Glutamatergic neuron (in vitro differentiated cells): ENCODE results near the gene MAGED2. TPM values are rescaled to one million over a fixed set of nuclear protein-coding genes. Genes with fewer than 3 reads are reported as not detected.

Experiments used
- DNase-seq: peaks from one replicate; pipeline ENCODE4 v3.0.0; 2022
- H3K27ac Mint-ChIP-seq: one replicate; pipeline ENCODE4 v1.8.0; 2020; ENCODE audit warnings: mild to moderate bottlenecking, mixed read lengths, inconsistent platforms; ENCODE audit not compliant: unreplicated experiment
- H3K27me3 Mint-ChIP-seq: one replicate; pipeline ENCODE4 v1.8.0; 2020; ENCODE audit warnings: mild to moderate bottlenecking, moderate library complexity, mixed read lengths, inconsistent platforms; ENCODE audit not compliant: unreplicated experiment
- H3K36me3 Mint-ChIP-seq: one replicate; pipeline ENCODE4 v1.8.0; 2020; ENCODE audit warnings: mild to moderate bottlenecking, mixed read lengths, inconsistent platforms; ENCODE audit not compliant: unreplicated experiment
- H3K4me1 Mint-ChIP-seq: one replicate; pipeline ENCODE4 v1.8.0; 2020; ENCODE audit warnings: mild to moderate bottlenecking, low read depth, mixed read lengths, inconsistent platforms; ENCODE audit not compliant: unreplicated experiment
- H3K4me3 Mint-ChIP-seq: one replicate; pipeline ENCODE4 v1.8.0; 2020; ENCODE audit warnings: mild to moderate bottlenecking, mixed read lengths, inconsistent platforms; ENCODE audit not compliant: unreplicated experiment
- H3K9me3 Mint-ChIP-seq: one replicate; pipeline ENCODE4 v1.8.0; 2020; ENCODE audit warnings: mild to moderate bottlenecking, moderate library complexity, mixed read lengths, inconsistent platforms; ENCODE audit not compliant: unreplicated experiment
- CTCF ChIP-seq: fragments of 200-600 bp; sonication (generic); IDR thresholded peaks from one replicate; pipeline ENCODE4 v1.5.0; 2021; ENCODE audit not compliant: partially characterized antibody, unreplicated experiment
- total RNA-seq: library from RNA; stranded (reverse); fragmentation: NEBNext Ultra II Directional; extraction: Animal tissue kit (Norgen Biotek cat#: 25700); gene quantifications from one replicate; pipeline ENCODE4 v1.2.1, GENCODE V29; 2021; ENCODE audit not compliant: unreplicated experiment

The MAGED2 gene
- total RNA-seq, 1 donor from 2014 or later: 308 TPM

GRCh38 chrX:54817220-54817820, 9.8 kb downstream of the MAGED2 start:
- peaks cover 8% of the 10 kb centered on the region for H3K9me3 Mint-ChIP-seq
- H3K4me3 Mint-ChIP-seq: no peak overlapping the region
- TF ChIP-seq CTCF: no peak
- no peak overlapping the region for H3K27ac Mint-ChIP-seq
- H3K4me1 Mint-ChIP-seq: no peaks in the 10 kb centered on the region
- DNase-seq: no peak
- peaks cover 3% of the 10 kb centered on the region for H3K27me3 Mint-ChIP-seq
- peaks cover 7% of the 10 kb centered on the region for H3K36me3 Mint-ChIP-seq

DNA sequence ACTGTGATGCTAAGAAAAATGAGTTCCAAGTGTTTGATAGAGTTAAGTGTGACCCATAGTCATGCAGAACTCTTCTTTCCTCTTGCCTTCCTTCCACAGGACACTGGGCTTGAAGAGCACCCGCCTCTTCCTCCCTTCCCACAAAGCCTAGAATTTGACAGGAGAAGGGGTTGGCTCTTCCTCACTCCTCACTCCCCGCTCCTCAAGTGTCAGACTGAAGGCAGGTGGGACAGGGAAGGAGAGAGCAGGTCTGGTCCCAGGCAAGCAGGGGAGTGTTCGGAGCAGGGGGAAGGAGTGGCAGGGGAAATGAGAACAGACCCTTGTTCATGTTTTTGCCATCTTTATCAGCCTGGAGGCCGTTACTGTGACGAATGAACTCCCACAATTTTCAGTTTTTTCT, 10.7 kb downstream of the MAGED2 start:
- Mint-ChIP-seq H3K4me3 (no peak overlapping the region), H3K36me3 (peaks cover 7% of the 10 kb centered on the region), H3K27ac (no peak overlapping the region), H3K27me3 (peaks cover 3% of the 10 kb centered on the region), H3K9me3 (peaks cover 12% of the 10 kb centered on the region), H3K4me1 (no peaks in the 10 kb centered on the region)
- no peak for DNase-seq
- no peak for TF ChIP-seq CTCF

- DNase-seq: no peak
- Mint-ChIP-seq H3K27me3 (peaks cover 3% of the 10 kb centered on the region), H3K9me3 (peaks cover 12% of the 10 kb centered on the region), H3K4me1 (no peaks in the 10 kb centered on the region), H3K36me3 (peaks cover 7% of the 10 kb centered on the region), H3K27ac (peak overlapping the region; percentile 29), H3K4me3 (no peak overlapping the region)
- TF ChIP-seq CTCF: no peak
Observed at GRCh38 chrX:54819201-54819600, 11.7 kb downstream of the MAGED2 start.

DNA sequence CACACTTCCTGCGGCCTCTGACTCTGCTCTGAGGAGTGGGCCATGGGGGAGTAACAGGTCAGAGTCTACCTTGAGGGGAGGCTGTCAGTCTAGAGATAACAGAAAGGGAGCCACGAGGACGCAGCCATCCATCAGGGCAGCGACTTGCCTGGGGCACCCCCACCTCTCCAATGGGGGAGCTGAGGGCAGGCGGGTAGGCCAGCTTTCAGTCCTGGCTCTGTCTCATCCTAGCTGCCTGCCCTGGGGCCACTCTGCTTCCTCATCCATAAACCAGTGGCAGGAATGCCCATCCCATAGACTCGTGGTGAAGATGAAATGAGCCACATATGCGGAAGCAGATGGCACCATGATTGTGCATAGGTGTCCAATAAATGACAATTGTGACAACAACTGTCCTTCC, 13.2 kb downstream of the MAGED2 start:
- peaks cover 4% of the 10 kb centered on the region for H3K4me1 Mint-ChIP-seq
- no peak for TF ChIP-seq CTCF
- no peak overlapping the region for H3K27ac Mint-ChIP-seq
- no peak overlapping the region for H3K4me3 Mint-ChIP-seq
- peaks cover 7% of the 10 kb centered on the region for H3K36me3 Mint-ChIP-seq
- H3K27me3 Mint-ChIP-seq: peaks cover 3% of the 10 kb centered on the region
- peaks cover 15% of the 10 kb centered on the region for H3K9me3 Mint-ChIP-seq
- no peak for DNase-seq

DNA sequence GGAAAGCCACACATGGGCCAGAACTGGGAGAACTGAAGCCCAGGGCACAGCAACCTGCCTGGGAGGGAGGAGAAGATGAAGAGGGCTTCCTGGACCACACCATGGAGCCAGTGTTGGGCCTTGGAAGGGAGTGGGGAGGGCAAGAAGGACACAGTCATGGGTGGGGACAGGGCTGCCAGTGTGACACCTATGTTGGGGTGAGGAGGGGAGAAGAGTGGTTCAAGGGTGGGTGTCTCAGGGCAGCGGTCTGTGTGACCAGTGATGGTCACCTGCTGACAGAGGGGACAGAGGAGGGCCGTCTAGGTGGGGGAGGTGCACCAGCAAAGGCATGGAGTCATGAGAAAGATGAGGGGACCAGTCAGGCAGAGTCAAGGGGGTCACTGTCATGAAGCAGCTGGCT, 13.8 kb downstream of the MAGED2 start:
- Mint-ChIP-seq H3K9me3 (peaks cover 13% of the 10 kb centered on the region), H3K4me1 (peaks cover 4% of the 10 kb centered on the region), H3K27me3 (peaks cover 1% of the 10 kb centered on the region), H3K36me3 (peaks cover 1% of the 10 kb centered on the region), H3K27ac (no peak overlapping the region), H3K4me3 (no peak overlapping the region)
- no peak for TF ChIP-seq CTCF
- no peak for DNase-seq
